ENCODE data around the gene PLCD1.

GRCh38 chr3:38002291-38002876 lies 27.1 kb downstream of the PLCD1 start:
- TF ChIP-seq CTCF (IDR thresholded peaks at IDR 0.05; ENCODE audit: insufficient read depth, low read depth, low read length) = no peak
- no peak for TF ChIP-seq EZH2 (IDR thresholded peaks at IDR 0.05; ENCODE audit: insufficient read depth, low read length)
